ENCODE results near the gene TMEM176A.

Gene TMEM176A

DNA sequence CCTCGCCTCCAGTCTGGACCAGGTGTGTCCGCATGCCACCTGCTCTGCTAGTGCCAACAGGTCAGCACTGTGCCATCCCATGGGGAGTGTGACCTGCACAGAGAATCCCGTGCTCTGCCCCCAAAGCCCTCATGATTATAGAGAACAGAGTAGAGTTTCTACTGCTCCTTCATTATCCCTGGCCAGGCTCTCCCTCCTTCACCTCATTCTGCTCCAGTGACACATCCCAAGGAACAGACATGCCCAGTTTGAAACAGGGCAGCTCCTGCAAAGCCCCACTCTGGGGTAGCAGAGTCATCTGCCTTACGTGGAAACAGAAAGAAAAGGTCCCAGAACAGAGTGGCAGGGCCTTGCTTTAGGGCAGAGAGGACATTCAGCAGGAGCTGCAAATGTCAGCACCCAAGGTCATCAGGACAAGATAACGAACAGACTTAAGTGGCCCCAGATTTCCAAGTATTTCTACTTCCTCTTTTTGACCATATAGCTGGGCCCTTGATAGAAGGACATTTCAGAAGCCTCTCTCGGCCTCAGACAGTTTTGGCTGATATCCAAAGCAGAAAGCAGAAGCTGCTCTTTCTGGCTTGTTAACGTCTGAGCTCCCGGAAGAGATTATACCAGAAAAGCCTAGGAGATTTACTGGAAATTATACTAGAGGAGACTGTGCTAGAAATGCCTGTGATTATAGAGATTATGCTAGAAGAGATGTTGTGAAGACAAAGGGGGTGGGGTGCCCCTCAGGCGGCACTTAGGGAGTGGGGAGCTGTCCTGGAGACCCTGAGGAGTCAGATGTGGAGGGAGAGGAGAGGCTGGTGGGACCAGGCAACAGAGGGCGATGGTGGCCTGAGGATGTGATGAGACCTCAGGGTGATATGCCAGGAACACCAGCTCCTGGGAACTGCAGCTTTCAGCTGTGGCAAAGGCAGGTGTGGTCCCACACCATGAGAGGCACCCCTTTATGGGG is 13.0 kb upstream of the TMEM176A start:
- no peak overlapping the region for H3K27ac ChIP-seq
- no peak for DNase-seq (ENCODE audit: low read depth, low spot score)

DNA sequence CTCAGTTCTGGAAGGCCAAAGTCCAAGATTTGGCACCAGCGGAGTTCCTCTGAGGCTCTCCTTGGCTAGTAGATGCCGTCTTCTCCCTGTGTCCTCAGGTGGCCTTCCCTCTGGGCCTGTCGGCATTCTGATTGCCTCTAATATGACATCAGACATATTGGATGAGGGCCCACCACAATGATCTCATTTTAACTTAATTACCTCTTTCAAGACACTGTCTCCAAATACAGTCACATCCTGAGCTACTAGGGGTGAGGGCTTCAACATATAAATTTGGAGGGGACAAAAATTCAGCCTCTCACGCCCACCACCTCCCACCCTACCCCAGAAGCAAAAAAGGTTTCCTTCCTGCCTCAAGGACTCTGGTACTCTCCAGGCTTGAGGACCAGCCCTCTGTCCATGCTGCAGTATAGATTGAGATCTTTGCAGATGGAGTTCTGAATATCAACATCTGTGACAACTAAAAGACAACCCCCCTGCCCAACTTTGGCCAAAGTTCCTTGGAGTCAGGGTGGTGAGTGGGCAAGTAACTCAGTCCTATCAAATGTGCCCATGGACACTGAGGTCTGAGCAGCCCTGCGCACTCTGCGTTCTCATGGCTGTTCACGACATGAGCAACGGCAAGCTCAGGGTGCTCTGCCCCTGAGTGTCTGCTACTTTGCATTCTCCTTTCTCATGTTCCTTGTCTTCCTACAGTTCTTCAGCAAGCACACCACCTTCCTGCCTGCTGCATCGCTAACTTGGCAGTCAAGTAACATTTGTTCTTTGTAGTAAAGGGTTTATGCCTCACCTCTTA is 11.9 kb upstream of the TMEM176A start:
- DNase-seq (ENCODE audit: low read depth, low spot score), result no peak
- H3K27ac ChIP-seq, result no peak overlapping the region

DNA sequence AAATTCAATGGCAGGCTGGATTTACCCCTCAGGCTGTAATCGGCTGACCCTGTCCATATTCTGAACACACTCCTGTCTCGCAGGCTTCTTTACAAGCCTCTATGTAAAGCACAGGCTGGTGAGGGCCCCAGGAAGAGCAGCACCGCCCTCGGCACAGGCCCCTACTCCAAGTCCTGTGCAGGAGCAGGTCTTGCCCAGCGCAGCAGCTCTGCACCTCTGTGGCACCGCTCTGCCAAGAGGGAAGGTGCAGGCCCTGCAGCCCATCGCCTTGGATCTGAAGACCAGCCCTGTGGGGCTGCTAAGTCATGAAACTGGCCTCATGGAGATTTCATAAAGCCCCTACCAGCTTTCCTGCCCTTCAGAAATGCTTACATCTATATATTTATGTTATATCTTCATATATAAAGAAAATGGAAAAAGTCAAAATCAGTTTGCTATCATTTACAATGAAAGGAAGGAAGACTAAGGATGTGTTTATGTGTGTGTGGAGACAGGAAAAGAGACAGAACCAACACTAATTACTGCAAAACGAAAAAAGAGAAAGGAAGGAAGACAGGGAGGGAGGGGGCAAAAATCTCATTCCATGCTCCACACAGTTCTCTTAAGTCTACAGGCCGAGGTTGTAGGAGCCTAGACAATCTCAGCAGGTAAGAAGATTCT is 10.0 kb upstream of the TMEM176A start:
- no peak for DNase-seq (ENCODE audit: low read depth, low spot score)
- no peak overlapping the region for H3K27ac ChIP-seq

DNA sequence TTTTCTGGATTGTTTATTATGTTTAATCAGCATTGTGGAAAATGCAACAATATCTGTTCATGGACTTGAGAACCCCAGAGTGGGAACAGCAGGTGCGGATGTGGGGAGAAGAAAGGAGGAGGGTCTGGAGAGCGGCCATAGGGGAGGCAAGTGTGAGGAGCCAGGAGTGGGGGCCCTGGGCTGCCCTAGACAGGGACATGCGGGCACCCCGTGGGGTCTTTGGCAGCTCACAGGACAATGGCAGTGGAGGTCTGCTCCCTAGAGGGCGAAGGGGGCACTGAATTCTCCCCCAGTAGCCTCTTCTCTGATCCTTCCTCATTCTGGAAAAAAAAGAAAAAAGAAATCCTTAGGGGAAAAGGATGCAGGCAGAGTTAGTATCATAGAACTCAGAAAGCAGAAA is 9.3 kb upstream of the TMEM176A start:
- no peak overlapping the region for H3K27ac ChIP-seq
- no peak for DNase-seq (ENCODE audit: low read depth, low spot score)

DNA sequence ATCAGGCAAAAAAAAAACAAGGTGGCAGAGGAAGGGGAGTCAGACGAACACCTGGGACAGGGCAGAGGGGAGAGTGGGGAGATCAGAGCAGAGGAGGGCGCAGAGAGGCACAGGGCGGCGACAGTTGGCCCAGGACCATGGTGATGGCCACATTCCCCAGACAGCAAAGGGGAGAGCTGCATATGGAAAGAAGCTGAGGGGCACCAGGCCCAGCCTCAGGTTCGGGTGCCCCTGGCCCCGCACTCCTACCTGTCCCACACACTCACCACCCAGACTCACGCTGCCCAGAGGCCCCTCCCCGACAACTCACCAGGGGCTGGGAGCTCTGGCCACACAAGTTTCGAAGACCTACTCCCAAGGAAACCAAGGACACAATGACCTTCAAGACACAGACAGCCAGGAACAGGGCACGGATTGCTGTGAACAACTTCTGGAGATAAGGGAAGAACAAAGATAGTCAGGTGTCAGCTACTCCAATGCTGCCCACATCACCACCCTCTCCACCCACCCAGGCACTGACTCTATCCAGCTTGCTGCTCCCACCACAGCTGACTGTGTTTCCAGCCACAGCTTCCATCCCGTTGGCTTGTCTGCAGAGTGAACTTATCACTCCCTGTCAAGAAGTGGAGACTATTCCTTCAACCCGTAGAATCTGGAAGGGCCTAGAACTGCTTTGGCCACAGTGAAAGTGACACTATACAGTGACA is 8.7 kb upstream of the TMEM176A start:
- no peak overlapping the region for H3K27ac ChIP-seq
- DNase-seq (ENCODE audit: low read depth, low spot score), result no peak

DNA sequence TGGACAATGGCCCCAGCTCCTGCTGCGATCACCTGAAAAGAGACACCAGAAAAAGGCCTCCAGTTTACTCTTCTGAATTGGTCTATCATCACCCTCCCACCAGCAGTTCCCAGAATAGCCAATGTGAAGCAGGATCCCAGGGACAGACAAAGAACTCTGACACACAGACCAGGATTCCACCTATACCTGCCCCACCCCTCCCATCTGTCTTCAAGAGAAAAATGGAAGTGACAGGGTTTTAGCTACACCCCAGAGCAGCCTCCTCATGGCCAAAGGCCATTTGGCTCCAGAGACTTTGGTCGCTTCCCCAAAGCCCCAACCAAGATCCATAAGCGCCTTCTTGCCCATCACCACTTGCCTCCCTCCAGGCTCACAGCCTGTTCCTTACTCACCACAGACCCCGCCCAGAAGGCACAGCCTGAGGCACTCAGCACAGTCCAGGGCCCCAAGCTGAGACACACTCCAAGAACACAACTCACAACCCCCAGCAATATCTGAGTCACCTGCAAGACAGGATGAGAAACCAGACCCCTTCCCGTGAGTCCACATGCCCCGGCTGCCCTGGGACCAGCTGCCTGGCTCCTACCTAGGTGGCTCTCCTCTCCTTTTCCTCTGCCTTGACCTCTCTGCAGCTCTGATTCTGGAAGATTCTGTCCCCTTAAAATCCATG is 6.9 kb upstream of the TMEM176A start:
- H3K27ac ChIP-seq, result no peak overlapping the region
- peak; percentile 2 for DNase-seq (ENCODE audit: low read depth, low spot score)

DNA sequence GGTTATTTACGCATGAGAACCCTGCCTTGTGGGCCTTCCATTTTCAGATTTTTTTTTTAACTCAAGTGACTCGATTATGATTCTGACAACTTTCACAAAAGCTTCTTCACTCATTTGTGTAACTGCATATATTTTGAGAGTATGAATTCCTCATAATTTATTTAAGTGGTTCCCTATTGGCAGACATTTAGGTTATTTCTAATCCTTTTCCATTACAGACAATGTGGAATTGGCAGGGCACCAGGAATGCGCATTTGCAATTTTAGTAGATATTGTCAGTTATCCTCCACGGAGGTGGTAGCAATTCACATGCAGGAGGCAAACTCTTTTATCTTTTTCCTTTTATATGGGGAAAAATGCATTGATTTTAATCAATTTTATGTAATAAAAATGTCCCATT is 2.9 kb upstream of the TMEM176A start:
- no peak for DNase-seq (ENCODE audit: low read depth, low spot score)
- H3K27ac ChIP-seq, result no peak overlapping the region

DNA sequence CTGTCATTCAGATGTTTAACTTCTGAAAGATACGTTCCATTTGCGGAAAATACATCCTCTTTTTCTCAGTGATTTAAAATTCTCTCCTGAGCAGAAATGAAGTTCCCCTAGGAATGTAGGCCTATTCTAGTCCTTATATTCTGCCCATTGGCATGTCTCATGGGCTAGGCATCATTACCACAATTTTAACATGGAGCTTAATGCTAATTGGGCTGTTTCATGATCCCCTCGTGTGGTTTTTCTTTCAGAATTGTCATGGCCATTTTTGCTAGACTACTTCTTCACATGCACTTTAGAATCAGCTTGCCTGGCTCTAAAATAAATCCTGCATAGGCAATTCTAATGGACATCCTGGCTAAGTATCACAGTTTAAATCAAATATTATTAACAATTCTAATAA is 1.4 kb upstream of the TMEM176A start:
- DNase-seq (ENCODE audit: low read depth, low spot score), result no peak
- no peak overlapping the region for H3K27ac ChIP-seq

DNA sequence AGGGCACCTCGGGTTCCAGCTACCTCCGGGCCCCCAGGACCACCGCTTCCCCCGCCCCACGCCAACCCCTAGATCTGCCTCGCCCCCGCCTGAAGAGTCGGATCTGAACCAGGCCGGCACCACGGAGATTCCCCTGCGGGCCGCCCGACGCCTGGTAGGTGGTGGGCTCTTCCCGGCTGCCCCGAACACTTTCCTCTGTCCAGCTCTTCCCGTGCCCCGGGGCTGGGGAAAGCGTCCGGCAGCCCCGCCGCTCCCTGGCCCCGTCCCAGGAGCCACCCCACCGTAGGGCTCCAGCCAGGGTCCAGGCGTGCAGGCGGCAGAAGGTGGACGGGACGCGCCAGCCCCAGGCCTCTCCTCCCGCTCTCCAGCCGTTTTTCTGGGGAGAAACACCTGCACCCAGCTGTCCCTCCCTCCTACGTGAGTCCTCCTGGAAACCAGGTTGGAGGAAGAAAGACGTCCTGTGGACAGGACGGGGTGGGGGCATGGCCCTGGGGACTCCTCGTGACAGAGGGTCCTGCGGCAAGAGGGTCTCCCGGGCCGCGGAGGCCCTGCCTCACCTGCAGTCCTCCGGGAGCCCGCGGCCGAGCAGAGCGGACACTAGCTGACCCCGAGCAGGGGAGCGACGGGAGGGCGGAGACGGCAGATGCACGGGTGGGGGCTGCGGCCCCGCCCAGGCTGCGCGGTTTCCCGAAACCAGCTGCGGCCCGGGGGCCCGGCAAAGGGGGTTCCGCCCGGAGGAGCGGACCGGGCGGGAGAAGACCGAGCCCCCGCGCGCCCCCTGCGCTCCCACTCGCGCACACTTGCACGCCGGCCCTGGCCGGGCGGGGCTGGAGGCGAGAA is 608 bp upstream of the TMEM176A start, which contains the start of gene TMEM176B:
TMEM176B (minus strand) TSS at position 624 of the 840 bp plus-strand sequence. CDS start 3,795 bp downstream, outside the sequence.
- no peak within 1 kb of the TSS for H3K27ac ChIP-seq
- DNase-seq (ENCODE audit: low read depth, low spot score), result no peak

DNA sequence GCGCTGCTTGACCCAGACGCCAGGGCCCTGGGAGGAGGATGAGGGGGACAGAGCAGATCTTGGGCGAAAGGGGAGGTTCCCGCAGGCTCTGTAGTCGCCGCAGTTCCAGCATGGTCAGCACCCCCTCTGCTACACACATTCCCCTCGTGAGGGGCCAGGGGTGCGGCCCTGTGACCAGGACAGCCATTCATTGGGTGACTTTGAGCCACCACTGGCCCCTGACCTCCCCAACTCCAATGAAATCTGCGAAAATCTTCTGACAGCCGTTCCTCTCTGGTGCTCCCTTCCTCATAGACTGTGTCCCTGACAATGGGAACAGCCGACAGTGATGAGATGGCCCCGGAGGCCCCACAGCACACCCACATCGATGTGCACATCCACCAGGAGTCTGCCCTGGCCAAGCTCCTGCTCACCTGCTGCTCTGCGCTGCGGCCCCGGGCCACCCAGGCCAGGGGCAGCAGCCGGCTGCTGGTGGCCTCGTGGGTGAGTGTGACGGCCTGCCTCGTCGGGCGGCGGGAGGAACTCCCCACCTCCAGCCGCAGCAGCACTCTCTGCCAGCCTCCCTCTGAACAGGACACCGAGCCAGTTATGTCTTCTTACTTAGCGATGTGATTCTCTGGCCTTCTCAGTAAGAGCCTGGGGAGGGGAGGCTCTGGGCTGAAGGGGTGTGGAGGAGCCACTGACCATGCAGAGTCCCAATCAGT is 825 bp downstream of the TMEM176A start:
- no peak overlapping the region for H3K27ac ChIP-seq
- no peak for DNase-seq (ENCODE audit: low read depth, low spot score)

DNA sequence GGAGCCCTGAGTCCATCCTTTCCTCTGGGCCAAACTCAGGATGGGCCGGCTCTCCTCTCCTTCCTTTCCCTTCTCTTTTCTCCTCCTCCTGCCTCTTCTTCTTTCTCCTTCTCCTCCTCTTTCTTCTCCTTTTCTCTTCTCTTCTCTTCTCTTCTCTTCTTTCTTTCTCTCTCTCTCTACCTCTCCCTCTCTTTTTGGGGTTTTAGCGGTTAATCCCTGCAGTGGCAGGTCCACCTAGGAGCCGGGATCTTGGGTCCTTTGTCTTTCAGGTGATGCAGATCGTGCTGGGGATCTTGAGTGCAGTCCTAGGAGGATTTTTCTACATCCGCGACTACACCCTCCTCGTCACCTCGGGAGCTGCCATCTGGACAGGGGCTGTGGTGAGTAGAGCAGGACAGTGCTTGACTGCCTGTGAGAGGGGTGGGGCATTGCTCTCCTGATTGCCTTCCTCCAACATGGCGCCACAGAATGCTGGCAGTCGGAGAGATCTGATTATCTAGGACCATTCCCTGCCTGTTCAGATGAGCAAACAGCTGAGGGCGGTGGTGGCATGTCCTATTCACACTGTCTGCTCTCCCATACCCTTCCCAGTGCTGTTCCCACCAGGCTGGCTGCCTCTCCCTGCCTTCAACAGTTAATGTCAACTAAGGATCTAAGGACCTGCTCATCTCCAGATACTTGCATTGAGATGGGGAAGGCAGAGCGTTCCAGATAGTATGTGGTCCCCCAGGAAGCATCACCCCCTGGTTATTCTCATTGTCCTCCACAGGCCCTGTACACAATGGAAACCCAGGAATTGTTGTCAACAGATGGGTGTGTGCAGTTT is 1.6 kb downstream of the TMEM176A start:
- DNase-seq (ENCODE audit: low read depth, low spot score), result no peak
- H3K27ac ChIP-seq, result no peak overlapping the region

DNA sequence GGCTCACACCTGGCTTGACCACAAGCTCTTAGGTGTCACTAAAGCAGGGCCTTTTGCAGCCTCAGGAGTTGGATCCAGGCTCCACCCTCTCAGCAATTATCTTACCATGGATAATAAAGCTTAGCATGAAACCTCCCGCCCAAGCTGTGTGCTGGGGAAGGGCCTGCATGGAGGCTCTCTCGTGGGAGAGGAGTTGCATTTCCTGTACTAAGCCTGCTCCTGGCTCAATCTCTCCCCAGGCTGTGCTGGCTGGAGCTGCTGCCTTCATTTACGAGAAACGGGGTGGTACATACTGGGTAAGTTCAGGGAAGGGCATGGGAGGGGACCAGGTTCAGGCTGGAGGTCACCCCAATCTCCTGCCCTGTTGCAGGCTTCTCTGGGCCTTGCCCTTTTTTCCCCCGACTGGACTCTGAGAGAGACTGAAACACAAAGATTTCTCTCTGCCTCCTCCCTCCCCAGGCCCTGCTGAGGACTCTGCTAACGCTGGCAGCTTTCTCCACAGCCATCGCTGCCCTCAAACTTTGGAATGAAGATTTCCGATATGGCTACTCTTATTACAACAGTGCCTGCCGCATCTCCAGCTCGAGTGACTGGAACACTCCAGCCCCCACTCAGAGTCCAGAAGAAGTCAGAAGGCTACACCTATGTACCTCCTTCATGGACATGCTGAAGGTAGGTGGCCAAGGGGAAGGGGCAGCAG is 2.7 kb downstream of the TMEM176A start:
- DNase-seq (ENCODE audit: low read depth, low spot score), result no peak
- H3K27ac ChIP-seq, result no peak overlapping the region

DNA sequence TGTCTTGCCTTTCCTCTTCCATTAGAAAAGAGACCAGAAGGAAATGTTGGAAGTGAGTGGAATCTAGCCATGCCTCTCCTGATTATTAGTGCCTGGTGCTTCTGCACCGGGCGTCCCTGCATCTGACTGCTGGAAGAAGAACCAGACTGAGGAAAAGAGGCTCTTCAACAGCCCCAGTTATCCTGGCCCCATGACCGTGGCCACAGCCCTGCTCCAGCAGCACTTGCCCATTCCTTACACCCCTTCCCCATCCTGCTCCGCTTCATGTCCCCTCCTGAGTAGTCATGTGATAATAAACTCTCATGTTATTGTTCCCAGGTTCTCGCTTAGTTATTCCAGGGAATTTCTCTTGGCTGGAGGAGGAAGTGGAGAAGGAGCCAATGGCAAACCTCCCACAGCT is 4.2 kb downstream of the TMEM176A start:
- no peak overlapping the region for H3K27ac ChIP-seq
- no peak for DNase-seq (ENCODE audit: low read depth, low spot score)

DNA sequence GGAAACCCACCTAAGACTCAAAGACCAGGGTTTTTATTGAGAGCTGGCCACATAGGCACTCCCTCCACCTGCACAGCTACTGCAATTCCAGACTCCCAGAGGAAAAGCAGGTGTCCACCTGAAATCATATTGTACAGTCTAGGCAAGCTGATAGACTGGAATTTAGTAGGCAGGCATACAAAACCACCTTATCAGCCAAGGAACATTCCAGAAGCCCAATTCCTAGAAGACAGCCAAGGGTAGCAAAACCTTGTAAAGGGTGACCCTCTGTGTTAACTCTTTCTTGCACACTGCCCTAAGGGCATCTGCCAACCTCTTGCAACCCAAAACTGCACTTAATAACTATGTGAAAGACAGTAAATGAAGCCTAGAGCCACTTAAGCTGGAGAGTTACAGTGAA is 5.3 kb downstream of the TMEM176A start:
- DNase-seq (ENCODE audit: low read depth, low spot score), result no peak
- H3K27ac ChIP-seq, result no peak overlapping the region

DNA sequence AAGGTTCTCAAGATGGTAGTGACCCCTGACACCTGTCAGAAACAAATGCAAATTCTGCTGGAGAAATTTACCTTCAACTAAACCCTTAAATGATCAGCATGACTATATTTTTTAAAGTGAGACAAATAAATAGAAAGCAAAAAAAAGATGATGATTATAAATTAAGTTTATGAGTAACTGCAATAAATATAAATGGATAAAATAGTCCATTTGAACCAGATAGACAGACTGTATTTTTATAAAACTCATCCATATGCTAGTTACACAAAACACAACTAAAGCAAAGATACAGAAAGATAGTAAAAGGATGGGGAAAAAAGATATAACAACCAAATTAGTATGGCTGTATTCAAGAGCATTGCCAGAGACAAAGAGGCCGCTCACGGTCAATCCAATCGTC is 5.9 kb downstream of the TMEM176A start:
- H3K27ac ChIP-seq, result no peak overlapping the region
- no peak for DNase-seq (ENCODE audit: low read depth, low spot score)

DNA sequence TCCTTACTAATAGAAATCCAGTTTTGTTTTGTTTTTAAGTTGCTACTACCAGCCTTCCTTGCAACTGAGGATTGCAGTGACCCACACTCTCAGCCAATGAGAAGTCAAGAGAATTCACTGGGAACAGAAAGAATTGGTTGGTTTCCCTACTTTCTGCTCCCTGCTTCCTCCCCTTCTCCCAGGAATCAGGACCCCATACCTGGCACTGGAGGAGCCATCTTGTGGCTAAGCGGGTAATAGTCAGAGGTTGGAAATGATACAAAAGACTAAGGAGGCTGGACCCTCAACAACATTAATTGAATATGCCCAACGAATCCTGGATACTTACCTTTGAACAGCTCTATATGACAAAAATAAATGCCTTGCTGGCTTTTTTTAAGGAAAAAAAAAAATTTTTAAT is 6.3 kb downstream of the TMEM176A start:
- no peak overlapping the region for H3K27ac ChIP-seq
- no peak for DNase-seq (ENCODE audit: low read depth, low spot score)
